Hepatocyte (in vitro differentiated cells): ENCODE results near the gene CSMD2.

Experiments
- CTCF ChIP-seq: fragments of 200-600 bp; sonication (generic); IDR thresholded peaks from 2 replicates; pipeline ENCODE4 v1.5.1; 2016; ENCODE audit warnings: antibody characterized with exemption, mild to moderate bottlenecking; ENCODE audit not compliant: poor library complexity
- EZH2 ChIP-seq: fragments of 200-600 bp; sonication (generic); IDR thresholded peaks from 2 replicates; pipeline ENCODE4 v1.6.1; 2016; ENCODE audit warnings: antibody characterized with exemption, mild to moderate bottlenecking, borderline replicate concordance
- EZH2phosphoT487 ChIP-seq: fragments of 200-600 bp; sonication (generic); IDR thresholded peaks from one replicate; pipeline ENCODE4 v1.6.1; 2018; ENCODE audit warnings: antibody characterized with exemption, mild to moderate bottlenecking, low read depth, moderate library complexity; ENCODE audit not compliant: unreplicated experiment, severe bottlenecking

GRCh38 chr1:33500547-33500946 is 664.5 kb downstream of the CSMD2 start:
- no peak for TF ChIP-seq CTCF
- no peak for TF ChIP-seq EZH2
- no peak for TF ChIP-seq EZH2phosphoT487
